Keratinocyte (primary cell): ENCODE results near the gene GRM4.

Experiments
- CTCF ChIP-seq, 3 experiments: IDR thresholded peaks in 1 of 3; conservative IDR thresholded peaks in 1 of 3; optimal IDR thresholded peaks in 1 of 3; 2 replicates in 2 of 3; 3 replicates in 1 of 3; pipeline versions ENCODE3 to v1.5.1; 2011; ENCODE audit warnings: low read length in 3 of 3, mild to moderate bottlenecking in 3 of 3, moderate library complexity in 2 of 3, control low read depth in 1 of 3, inconsistent platforms in 1 of 3; ENCODE audit not compliant: insufficient read depth in 2 of 3; ENCODE audit errors: extremely low read depth in 1 of 3
- EZH2 ChIP-seq: IDR thresholded peaks from one replicate; pipeline ENCODE4 v1.6.1; 2012; ENCODE audit warnings: inconsistent platforms, mild to moderate bottlenecking, low read length, moderate library complexity

GRCh38 chr6:34035161-34035560, 110.7 kb downstream of the GRM4 start:
- TF ChIP-seq CTCF (optimal IDR thresholded peaks at IDR 0.05 in 1 of 3, IDR thresholded peaks at IDR 0.05 in 1 of 3, conservative IDR thresholded peaks at IDR 0.05 in 1 of 3; ENCODE audit: extremely low read depth in 1 of 3, insufficient read depth in 2 of 3, low read length in 3 of 3) (no peak), EZH2 (no peak)
